HG03060 (cell line): ENCODE data around the gene SMARCD3.

Experiments used
- ATAC-seq: cut with Tn5 transposase; IDR thresholded peaks from one replicate; pipeline ENCODE4 v1.9.1; 2021; ENCODE audit warnings: low read depth, moderate number of reproducible peaks; ENCODE audit not compliant: unreplicated experiment

Gene SMARCD3

DNA sequence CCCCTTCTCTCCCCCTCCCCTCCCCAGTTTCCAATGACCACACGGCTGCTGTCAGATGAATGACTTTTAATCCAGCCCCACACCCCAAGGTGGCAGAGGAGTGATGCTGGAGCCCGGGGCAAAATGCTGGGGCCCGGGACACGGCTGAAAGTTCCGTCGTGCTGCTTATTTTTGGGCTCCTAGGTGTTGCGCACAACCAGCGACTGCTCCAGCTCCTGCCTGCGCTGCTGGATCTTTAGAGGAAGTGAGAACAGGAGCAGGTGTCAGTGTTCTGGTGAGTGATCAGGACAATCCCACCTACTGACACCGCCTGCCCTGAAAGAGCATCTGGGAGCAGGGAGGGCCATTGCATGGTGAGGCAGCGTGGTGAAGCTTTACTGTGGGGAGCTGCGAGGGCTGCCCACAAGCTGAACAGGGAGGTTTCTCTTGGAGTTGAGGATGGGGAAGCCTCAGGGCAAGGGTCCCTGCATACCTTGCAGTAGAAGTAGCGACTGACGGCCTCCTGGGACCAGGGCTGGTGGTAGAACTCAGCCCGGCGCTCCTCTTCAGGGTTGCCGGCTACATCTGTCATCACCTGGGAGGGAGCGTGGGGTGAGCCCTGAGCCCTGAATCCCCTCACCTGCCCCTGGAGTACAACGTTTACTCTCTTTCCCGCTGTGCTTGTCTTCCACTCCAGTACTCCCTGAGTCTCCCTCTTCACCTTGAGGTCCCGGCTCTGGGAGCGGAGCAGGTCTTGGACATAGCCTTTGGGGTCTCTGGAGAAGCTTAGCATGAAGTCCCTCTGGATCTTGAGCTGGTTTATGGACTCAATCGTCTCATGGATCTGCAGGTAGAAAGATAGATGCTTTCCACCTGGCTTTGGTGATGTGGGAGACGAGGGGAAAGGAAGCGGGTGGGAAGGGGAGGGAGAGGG is 9.3 kb downstream of the SMARCD3 start:
- no peak for ATAC-seq

- no peak for ATAC-seq
Observed at GRCh38 chr7:151238190-151238810, 10.2 kb downstream of the SMARCD3 start.

DNA sequence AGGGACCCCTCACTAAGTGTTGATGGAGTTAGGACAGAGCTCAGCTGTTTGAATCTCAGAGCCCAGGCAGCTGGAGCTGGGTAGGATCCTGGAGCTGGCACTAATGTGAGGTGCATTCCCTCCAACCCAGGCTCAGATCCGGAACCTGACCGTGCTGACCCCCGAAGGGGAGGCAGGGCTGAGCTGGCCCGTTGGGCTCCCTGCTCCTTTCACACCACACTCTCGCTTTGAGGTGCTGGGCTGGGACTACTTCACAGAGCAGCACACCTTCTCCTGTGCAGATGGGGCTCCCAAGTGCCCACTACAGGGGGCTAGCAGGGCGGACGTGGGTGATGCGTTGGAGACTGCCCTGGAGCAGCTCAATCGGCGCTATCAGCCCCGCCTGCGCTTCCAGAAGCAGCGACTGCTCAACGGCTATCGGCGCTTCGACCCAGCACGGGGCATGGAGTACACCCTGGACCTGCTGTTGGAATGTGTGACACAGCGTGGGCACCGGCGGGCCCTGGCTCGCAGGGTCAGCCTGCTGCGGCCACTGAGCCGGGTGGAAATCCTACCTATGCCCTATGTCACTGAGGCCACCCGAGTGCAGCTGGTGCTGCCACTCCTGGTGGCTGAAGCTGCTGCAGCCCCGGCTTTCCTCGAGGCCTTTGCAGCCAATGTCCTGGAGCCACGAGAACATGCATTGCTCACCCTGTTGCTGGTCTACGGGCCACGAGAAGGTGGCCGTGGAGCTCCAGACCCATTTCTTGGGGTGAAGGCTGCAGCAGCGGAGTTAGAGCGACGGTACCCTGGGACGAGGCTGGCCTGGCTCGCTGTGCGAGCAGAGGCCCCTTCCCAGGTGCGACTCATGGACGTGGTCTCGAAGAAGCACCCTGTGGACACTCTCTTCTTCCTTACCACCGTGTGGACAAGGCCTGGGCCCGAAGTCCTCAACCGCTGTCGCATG is 11.0 kb downstream of the SMARCD3 start:
- no peak for ATAC-seq

DNA sequence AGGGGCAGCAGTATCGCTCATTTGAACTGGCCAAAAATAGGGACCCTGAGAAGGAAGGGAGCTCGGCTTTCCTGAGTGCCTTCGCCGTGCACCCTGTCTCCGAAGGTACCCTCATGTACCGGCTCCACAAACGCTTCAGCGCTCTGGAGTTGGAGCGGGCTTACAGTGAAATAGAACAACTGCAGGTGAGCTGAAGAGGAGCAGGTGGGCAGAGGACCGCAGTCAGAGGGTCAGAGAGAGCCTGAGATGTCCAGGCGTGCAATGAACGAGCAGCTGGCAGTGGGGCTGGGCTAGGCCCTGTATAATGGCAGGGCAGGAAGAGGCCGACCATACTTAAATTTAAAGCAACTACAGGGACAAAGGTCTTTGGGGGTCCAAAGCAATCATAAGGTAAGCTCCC is 12.1 kb downstream of the SMARCD3 start:
- no peak for ATAC-seq

- ATAC-seq, result no peak
Observed at GRCh38 chr7:151235091-151235787, 13.3 kb downstream of the SMARCD3 start.

DNA sequence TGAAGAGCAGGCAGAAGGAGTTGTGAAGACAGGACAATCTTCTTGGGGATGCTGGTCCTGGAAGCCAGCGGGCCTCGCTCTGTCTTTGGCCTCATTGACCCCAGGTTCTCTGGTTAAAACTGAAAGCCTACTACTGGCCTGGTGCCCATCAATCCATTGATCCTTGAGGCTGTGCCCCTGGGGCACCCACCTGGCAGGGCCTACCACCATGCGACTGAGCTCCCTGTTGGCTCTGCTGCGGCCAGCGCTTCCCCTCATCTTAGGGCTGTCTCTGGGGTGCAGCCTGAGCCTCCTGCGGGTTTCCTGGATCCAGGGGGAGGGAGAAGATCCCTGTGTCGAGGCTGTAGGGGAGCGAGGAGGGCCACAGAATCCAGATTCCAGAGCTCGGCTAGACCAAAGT is 14.7 kb downstream of the SMARCD3 start:
- no peak for ATAC-seq

DNA sequence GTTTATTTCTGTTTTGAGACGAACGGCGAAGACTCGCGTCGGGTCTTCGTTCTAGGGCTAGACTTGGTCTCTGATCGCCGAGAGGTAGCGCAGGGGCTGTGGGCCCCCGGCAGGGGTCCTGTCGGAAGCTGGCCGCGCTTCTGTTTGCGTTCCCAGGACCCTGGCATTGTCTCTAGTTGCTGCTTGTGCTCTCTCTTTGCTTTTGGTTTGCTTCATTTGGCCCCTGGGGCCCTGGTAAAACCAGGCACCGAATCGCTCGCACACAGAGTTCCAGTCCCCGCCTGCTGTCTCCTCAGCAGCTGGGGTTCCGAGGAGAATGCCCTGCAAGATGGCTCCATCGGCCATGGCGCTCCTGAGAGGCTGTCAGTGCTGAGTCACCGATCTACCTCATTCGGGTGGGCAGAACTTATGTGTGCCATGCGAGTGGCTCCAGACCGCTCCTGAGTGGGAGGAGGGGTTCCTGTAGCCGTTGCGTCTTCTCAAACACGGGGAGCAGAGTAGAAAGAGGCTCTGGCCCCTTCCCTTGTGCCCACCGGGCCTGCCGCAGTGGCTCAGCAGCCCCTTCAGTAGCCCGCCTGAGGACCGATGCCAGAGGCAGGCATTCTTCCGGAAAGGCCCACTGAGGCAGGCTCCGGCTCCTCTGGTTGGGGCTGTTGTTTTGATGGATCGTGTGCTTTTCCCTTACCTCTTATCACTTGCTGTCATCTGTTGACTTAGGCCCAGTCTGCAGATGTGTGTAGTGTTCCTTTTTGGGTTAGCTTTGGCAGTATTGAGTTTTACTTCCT is 15.4 kb downstream of the SMARCD3 start:
- no peak for ATAC-seq

DNA sequence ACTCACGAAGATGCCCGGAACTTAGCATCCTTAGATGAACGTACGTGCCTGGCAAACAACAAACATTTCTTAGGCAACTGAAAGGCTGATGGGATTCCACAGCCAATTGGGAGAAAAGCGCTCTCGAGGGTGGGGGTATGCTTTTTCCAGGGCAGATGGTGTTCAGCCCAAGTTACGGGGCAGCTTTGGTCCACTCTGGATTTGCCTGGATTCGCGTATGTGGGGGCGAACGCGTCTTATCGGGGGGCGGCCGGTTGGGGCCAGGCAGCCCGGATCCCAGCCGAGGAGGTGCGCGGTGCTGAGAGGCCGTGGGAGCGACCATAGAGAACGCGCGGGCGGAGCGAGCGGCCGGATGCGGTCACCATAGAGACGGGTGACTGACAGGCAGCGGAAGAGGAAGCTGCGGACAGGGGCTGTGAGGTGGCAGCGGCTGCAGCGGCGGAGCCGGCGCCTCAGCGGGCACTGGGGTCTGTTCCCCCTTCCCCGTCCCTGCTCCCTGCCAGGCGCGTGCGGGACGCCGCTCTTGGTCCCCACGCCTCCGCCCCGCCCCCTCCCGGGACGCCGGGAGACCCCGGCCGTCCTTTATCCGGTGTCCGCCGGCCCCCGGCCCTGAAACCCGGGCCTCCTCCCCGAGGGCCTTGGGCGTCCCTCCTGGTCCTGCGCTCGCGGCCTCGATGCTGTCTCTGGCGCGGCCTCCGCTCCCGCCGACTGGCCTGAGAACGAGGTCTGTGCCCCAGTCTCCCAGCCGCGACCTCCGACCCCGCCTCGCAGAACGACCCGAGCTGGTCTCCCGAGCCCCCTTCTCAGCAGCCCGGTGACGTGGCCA is 16.2 kb downstream of the SMARCD3 start, which contains the start of gene CHPF2:
Gene CHPF2 (plus strand): TSS at position 393 of the 826 bp plus-strand sequence. CDS start 1,529 bp downstream, outside the sequence.
- peak; percentile 92 for ATAC-seq

DNA sequence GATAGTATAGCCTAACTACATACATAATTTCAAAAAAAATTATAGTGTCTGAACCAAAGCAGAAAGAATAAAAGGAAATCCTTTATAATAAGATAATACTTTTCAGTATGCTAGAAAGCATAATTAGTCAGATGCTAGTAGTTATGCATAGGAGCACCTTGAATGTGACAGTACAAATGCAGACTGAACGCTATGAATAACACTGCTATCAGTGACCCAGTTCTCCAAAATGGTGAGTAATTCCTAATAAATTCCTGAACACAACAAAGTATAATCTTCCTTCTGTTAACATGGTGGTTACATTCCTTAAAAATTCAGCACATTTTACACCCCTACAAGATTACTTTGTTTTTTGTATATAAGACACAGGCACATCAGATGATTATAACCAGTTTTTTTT is 17.4 kb downstream of the SMARCD3 start:
- ATAC-seq, result no peak

DNA sequence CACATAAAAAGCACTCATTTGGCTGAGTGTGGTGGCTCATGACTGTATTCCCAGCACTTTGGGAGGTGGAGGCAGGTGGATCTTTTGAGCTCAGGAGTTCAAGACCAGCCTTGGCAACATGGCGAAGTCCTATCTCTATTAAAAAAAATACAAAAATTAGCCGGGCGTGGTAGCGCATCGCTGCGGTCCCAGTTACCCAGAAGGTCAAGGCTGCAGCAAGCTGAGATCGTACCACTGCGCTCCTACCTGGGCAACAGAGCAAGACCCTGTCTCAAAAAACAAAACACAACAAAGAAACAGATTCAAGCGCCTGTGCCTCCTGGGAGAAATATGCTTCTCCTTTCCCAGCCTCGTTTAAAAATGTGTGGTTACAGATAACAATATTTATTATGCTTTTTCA is 19.2 kb downstream of the SMARCD3 start:
- no peak for ATAC-seq

DNA sequence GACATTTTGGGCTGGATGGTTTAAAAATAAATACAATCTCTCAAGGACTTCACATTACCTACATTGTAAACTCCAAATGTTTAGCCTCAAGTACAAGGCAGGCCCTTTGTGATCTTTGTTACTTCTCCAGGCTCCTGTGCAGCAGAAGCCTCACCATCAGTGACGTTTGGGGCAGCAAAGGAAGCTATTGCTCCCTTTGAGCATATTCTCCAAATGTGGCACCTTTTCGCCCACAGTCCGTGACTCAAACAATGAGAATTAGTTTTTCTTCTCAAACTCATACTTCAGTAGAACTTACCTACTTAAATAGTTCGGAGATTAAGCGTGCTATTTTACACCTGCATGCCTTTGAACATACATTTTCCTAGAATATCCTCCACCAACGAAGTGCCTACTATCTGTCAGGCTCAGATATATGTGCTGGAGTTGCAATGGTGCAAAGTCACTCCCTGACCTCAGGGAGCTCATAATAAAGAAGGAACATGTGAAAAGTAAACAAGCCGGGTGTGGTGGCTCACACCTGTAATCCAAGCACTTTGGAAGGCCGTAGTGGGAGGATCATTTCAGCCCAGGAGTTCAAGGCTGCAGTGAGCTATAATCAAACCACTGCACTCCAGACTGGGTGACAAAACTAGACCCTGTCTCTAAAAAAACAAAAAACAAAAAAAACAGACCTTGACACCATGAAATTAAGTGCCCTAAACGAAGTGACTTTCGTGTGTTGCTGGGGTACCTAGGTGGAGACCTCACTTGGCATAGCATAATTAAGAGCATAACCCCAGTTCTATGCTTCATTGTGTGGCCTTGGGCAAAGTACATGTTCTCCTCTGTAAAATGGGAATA is 20.2 kb downstream of the SMARCD3 start:
- no peak for ATAC-seq

DNA sequence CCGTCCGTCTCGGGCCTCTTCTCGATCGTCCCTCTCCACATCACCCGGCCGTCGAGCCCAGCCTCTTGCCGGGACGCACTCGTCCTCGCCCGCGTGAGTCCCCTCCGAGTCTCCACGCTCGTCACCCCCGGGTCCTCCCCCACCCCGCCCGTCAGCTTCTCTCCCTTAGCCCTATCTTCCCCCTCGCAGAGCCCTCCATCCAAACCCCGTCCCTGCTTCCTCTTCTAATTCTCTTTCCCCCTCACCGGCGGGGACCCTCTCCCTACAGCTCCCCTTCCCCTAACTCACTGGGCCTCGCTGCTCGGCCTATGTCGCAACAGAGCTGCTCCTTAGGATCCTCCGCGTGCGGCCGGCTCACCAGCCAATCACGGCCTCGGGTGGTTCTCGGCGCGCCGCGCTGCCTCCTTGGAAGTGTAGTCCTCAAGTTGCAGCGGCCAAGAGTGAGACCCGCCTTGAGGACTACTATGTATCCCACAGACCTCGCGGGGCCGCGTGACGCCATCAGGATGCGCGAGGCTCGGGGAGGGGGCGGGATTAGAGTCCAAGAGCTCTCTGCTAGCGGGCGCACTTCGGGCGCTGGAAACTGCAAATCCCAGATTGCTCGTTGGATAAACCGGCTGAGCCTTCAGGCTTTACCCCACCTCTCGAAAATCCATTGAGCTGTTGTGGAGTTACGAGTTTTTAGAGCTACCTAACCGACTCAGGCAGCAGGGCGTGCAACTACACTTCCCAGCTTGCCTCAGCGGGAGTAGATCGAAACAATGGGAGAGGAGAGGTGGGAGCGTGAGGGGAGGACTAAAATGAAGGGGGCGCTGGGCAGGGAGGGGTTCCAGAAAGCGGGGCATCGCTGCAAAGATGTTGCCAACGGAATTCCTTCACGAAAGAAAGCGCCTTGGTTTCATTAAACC is 21.4 kb downstream of the SMARCD3 start, which contains the start of gene ABCF2:
Gene ABCF2 (minus strand): TSS at position 331 of the 908 bp plus-strand sequence. CDS start 747 bp downstream, outside the sequence.
- ATAC-seq, result peak; percentile 94

DNA sequence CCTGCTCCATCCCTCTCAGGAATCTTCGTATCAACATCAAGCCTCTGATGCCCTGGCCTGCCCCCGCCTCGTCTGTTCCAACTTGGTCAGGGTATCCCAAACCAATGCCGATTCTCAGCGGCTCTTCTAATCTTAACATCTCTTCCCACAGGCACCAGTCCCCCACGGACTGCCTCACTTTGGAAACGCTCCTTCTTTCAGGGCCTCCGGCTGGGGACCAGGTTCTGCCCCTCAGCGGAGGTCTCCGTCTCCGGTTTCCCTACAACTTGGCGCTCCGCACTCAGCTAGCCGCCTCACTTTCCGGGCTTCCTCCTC is 22.0 kb downstream of the SMARCD3 start:
- ATAC-seq, result no peak

DNA sequence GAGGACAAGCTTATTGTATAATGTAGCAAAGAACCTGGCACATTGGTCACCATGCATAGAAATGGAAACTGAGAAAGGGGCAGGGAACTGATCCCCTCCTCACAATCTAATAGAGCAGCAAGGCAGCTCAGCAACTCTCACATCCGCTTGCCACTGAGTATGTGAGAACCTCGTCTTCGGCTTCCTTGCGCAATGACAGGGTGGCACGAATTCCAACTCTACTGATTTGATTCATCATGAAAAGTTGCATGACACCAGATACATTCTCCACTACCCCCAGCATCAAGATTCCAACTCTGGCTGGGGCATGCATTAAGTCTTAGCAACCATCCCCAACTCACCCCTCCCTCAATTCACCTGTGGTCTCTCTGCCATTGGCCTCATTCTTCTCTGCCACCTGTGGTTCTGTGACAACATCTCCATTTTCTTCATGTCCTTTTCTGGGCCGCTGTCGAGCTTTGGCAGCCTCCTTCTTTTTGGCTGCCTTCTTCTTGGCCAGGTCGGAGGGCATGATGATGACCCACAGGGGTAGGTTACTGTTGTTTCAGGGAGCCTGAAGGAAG is 22.5 kb downstream of the SMARCD3 start:
- ATAC-seq, result no peak

GRCh38 chr7:151223728-151224127 is 24.8 kb downstream of the SMARCD3 start:
- ATAC-seq, result no peak

DNA sequence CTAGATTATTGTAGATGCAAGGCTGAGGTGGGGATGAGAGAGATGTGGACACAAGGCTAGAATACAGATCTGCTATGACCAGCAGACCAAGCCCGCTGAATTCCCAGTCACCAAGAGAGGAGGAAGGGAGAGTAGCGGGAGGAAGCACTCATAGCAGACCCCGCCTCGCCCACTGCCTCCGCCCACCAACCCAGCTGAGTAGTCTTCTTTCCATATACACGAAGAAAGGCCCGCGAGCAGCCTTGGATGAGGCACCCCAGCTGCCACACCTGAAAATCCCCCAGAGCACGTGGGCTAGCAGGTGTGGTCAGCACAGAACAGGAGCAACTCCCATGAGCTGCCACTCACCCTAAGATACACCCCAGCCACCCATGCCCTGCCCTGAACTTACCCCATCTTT is 30.3 kb downstream of the SMARCD3 start:
- ATAC-seq, result no peak
